Occipital lobe (tissue), 2 donors: ENCODE results near the gene PRIM1. TPM values are rescaled to one million over a fixed set of nuclear protein-coding genes. Genes with fewer than 3 reads are reported as not detected.
A peak's percentile ranks its signal among the peaks of the same experiment; 100 is the strongest.
"Not testable (repeated sequence)": the region's sequence is repeated elsewhere in the genome, so short reads cannot be mapped to it uniquely, and the experiment has no call there.

Experiments
- DNase-seq: peaks from one replicate; lab custom pipeline; 2025; lab: John Stamatoyannopoulos, UW
- total RNA-seq: library from RNA; depleted of rRNA; stranded (reverse); fragments of >200 nt; gene quantifications from one replicate; pipeline ENCODE4 v1.2.3, GENCODE V29; 2014

Gene PRIM1
- 32.8 TPM for total RNA-seq

DNA sequence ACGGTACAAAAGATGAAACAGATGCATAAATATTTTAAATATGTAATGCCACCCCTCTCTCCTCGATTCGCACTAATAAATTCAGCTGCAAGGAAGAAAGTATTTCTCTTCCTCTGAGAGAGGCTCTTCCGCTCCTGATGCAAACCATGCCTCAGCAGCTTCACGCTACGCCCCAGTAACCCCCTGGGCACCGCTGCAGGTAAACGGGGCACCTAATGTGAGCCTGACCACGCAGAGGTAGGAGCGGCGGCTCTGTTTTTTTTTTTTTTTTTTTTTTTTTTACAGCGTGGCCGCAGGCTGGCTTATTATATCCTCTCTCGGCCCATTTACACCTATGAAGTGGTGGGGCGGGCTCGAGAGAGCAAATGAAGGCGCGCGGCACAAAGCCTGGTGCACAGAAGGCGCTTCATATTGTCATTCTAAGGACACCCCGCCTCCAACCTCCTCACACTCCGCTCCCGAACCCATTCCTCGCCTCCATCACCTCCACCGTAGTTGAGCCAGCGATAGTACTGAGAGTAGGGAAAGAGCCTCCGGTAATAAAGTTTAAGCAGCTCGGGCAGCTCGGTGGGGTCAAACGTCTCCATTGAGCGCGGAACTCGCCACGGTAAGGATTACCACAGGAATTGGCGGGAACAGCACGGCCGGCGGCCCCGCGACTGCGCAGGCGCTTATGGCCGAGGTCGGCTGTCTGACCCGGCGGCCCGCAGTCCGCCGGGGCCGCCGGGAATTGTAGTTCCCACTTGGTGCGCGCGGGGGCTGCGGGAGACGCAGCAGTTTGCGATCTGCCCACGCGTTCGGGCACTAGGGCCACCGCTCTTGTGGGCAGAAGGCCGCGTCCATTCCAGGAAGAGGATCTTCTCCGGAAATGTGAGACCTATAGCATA is at the start of gene PRIM1:
Gene PRIM1 (minus strand): TSS at position 612 of the 887 bp plus-strand sequence. CDS start 25 bp downstream, at position 587.
- DNase-seq: peak; percentile 79

DNA sequence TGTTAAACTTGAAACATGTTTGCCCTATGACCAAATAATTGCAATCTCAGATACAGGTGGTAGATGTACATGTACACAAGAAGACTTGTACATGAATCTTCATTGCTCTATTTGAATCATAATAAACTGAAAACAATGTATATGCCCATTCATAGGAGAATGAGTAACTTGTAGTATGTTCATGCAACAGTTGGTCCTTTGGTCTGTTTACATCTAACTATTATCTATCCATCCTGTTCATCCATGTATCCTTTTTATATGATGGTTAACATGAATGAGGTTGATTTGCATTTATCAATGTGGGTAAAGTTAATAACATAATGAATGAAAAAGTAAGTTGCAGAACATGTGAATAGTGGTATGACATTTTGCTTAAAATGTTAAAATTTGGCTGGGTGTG is 48.1 kb upstream of the PRIM1 start:
- DNase-seq: no peak

DNA sequence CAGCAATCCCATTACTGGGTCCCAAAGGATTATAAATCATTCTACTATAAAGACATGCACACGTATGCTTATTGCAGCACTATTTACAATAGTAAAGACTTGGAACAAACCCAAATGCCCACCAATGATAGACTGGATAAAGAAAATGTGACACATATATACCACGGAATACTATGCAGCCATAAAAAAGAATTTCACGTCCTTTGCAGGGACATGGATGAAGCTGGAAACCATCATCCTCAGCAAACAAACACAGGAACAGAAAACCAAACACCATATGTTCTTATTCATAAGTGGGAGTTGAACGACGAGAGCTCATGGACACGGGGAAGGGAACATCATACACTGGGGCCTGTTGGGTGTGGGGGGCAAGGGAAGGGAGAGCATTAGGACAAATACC is 47.2 kb upstream of the PRIM1 start:
- DNase-seq: not testable (repeated sequence)

GRCh38 chr12:56795791-56796190 is 43.7 kb upstream of the PRIM1 start:
- not testable (repeated sequence) for DNase-seq

DNA sequence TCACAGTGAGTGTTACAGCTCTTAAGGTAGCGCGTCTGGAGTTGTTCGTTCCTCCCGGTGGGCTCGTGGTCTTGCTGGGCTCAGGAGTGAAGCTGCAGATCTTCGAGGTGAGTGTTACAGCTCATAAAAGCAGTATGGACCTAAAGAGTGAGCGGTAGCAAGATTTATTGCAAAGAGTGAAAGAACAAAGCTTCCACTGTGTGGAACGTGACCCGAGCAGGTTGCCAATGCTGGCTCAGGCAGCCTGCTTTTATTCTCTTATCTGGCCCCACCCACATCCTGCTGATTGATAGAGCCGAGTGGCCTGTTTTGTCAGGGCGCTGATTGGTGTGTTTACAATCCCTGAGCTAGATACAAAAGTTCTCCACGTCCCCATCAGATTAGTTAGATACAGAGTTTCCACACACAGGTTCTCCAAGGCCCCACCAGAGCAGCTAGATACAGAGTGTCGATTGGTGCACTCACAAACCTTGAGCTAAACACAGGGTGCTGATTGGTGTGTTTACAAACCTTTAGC is 43.0 kb upstream of the PRIM1 start:
- DNase-seq: not testable (repeated sequence)

DNA sequence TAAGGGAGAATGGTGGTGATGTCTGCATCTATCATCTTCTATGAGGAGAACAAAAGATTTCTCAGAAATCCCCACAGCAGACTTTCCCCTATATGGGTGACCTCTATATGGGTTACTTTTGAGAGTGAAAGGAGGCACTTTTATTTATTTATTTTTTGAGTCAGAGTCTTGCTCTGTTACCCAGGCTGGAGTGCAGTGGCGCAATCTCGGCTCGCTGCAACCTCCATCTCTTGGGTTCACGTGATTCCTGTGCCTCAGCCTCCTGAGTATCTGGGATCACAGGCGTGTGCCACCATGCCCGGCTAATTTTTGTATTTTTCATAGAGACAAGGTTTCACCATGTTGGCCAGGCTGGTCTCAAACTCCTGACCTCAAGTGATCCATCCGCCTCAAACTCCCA is 41.0 kb upstream of the PRIM1 start:
- not testable (repeated sequence) for DNase-seq

DNA sequence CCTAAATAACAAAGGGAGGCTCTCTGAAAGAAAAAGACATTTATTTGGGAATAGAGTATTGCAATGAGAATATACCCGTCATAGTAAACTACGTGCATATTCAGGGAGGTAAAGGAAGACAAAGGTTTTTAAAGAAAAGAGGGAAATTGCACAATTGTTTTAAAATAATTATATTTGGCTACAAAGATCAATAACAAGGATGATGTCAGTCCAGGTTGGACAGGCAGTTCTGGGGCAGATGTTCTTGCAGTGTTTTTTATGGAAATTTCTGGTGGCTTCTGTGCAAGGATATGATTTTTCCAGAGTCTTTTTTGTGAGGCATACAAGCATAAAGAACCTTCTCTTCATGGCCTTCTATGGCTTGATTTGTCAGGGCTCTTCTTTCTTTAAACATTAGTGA is 40.6 kb upstream of the PRIM1 start:
- DNase-seq: no peak

GRCh38 chr12:56789429-56789828 is 37.3 kb upstream of the PRIM1 start:
- DNase-seq: not testable (repeated sequence)

- DNase-seq: no peak
Observed at GRCh38 chr12:56787498-56787897, 35.4 kb upstream of the PRIM1 start.

DNA sequence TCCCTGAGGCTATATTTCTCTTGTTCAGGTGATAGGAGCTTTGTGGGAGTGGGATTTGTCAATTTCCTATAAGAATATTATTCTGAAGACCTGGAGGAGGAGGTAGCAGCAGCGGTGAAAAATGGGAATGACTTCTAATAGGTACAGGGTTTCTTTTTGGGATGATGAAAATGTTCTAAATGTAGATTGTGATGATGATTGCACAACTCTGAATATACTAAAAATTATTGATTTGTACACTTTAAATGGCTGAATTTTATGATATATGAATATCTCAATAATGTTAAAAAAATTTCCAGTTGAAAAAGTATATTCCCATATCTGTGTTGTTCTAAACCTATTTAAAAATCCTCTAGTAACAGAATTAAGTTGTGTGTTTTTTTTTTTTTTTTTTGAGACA is 33.8 kb upstream of the PRIM1 start:
- no peak for DNase-seq

DNA sequence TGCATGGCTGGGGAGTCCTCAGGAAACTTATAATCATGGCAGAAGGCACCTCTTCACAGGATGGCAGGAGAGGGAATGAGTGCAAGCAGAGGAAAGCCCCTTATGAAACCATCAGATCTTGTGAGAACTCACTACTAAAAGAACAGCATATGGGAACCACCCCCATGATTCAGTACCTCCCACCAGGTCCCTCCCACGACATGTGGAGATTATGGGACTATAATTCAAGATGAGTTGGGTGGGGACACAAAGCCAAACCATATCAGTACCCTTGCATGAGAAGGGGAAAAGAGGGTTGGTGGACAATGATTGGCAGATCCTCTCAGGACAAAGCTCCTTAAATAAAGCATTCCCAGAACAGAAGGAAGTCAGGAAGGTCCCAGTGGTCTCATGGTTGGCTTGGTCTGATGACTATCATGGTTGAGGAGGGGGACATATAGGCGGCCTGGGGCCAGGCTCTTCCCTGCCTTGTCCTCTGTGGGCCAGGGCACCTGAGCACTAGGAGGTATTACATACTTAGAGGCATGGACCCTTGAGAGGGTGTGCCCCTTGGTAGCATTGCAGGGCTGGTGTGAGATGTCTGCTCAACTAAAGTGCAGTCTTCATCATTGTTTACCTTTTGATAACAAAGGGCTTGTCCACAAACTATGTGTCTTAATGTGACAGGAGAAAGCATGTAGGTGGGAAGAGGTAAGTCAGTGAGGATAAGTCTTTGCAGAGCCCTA is 33.2 kb upstream of the PRIM1 start:
- DNase-seq: no peak

- DNase-seq: no peak
Observed at GRCh38 chr12:56781726-56782125, 29.6 kb upstream of the PRIM1 start.

DNA sequence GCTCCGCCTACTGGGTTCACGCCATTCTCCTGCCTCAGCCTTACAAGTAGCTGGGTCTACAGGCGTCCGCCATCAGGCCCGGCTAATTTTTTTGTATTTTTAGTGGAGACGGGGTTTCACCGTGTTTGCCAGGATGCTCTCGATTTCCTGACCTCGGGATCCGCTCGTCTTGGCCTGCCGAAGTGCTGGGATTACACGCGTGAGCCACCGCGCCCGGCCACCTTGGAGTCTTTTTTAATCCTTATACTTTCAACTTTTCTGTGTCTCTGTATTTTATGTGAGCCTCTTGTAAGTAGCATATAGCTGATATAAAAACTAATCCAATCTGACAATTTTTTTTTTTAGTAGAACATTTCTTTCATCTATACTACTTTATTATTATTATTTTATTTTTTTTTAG is 26.6 kb upstream of the PRIM1 start:
- DNase-seq: no peak

DNA sequence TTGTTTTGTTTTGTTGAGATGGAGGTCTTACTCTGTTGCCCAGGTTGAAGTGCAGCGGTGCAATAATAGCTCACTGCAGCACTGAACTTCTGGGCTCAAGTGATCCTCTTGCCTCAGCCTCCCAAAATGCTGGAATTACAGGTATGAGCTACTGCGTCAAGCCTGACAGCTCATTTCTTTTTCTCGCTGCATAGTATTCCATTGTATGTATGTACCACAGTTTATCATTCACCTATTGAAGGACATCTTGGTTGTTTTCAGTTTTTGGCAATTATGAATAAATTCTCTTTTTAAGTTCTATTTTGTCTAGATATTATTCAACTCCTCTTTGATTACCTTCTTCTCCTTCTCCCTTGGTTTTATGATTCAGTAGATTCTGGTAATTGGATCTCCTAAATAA is 24.5 kb upstream of the PRIM1 start:
- no peak for DNase-seq

GRCh38 chr12:56775638-56776037 is 23.5 kb upstream of the PRIM1 start:
- no peak for DNase-seq

DNA sequence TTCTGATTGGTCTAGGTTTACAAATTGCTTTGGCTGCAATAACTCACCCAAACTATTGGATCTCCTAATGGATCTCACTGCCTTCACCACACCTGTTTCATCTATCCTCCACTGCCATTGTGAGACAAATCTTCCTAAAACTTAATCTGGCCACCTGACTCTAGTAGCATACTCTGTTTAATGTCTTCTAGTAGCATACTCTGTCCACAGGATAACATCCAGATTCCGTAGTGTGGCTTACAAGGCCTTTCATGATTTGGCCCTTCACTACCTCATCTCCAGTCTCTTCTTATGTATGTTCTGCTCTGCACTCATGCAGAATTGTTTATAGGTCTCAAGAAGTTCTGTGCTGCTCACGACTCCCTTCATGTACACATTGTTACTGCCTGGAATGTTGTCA is 21.0 kb upstream of the PRIM1 start:
- no peak for DNase-seq

DNA sequence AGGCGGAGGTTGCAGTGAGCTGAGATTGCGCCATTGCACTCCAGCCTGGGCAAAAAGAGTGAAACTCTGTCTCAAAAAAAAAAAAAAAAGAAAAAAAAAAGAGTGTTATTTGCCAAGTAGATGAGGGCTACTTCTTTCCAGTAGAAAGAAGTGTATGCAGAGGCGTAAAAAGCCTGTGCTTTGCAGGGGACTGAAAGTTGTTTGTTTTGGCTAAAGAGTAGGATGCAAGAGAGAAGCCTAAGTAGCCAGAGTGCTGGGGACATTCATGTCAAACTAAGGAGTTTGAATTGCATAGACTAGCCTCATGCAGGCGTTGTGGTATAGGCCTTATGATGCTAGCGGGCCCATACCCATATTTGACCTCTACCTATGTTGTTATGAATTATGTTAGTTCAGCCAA is 20.5 kb upstream of the PRIM1 start:
- no peak for DNase-seq

DNA sequence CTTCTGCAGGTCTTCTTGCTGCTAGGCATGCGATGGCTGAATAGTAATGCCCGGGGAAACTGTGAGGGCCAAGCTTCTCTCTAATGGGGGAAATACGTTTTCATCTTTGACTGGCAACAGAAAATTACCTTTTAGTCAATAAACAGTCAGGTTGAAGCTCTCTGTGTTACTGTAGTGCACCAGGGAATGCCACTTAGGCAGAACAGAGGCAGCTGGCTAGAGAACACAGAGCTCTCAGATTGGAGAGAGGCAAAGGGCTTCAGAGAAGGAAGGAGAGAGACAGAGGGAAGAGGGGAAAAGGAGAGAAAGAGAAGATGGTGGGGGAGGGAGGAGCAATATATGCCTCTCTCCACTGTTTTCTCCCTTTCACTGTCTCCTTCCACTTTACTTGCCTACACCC is 17.7 kb upstream of the PRIM1 start:
- DNase-seq: no peak

DNA sequence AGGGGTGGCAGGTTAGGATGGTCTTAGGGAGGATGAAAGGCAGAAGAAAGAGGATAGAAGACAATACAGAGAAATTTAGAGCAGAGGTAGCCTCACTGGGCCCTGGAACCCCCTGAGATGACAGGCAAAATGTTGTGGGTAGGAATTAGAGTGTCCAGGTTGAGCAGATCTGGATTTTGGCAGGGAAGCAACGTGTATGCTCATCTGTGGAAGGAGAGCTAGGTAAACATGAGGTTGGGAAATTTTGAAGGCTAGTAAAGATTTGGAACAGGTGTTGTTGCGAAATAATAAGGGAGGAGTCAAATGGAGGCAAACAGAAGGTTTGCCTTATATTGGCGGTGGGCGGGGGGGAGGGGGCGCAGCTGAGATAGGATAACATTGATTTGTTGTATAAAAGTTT is 16.3 kb upstream of the PRIM1 start:
- no peak for DNase-seq

DNA sequence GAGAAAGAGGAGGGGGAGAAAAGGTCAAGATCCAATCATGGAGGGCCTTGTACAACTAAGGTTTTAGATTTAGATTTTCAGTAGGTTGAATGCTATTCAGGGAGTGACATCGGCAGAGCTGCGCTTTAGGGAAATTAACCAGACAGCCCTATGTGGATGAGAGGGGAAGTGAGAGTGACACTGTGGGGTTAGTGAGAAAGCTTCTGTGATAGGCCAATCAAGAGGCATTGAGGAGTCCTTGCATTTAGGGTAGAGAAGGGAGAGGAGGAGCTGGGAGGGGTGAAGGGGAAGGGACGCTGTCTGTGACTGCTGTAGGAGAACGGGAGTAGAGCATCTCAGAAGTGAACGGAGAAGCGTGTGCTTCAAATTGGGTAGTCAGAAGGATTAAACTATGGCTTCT is 14.4 kb upstream of the PRIM1 start:
- DNase-seq: no peak

DNA sequence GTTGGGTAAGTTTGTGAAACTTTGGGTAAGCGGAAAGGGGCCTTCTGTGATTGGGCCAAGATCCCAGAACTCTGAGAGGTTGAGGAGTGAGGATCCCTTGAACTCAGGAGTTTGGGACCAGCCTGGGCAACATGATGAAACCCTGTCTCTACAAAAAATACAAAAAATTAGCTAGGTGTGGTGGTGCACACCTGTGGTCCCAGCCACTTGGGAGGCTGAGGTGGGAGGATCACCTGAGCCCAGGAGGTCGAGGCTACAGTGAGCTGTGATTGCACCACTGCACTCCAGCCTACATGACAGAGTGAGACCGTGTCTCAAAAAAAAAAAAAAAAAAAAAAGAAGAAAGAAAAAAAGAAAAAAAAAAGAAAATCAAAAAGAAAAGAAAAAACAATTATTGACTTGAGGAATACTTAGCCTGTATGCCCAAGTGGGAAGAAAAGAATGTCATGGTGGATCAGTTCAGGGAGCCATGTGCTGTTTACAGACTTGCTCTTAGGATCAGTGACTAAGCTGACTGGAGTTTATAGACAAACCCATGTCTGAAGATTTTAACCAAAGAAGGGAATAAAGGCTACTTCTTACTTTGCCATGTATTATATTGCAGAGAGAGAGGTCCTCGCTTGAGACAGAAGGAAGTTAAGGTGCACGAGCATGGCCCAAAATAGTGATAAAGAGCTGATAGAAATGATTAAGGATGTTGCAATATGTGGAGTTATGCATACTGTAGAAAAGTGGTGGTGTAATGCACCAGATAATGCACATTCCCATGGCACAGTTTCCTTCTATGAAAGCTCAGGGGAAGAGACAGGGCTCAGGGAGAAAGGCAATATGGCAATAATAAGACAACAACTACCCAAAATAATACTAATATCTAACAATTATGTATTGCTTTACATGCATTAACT is 11.9 kb upstream of the PRIM1 start:
- no peak for DNase-seq

DNA sequence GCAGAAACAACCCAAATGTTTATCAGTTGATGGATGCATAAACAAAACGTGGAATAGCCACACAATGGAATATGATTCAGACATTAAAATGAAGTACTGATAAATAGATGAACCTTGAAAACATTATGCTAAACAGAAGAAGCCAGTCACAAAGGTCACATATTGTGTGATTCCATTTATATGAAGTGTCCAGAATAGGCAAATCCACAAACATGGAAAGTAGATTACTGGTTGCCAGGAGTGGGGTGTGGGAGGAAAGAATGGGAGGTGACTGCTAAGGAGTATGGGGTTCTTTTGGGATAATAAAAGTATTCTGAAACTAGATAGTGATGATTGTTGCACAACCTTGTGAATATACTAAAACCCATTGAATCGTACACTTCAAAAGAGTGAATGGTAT is 9.7 kb upstream of the PRIM1 start:
- DNase-seq: no peak
